Measurements from ENCODE around the gene C19orf81. TPM values are rescaled to one million over a fixed set of nuclear protein-coding genes. Genes with fewer than 3 reads are reported as not detected.

The C19orf81 gene
- total RNA-seq, 1 experiment from 2014 or later, result 14.5 TPM

GRCh38 chr19:50663482-50663790, 14.2 kb downstream of the C19orf81 start:
- Histone ChIP-seq H3K27ac (ENCODE audit: low read depth, low read length) (no peak overlapping the region), H2AFZ (ENCODE audit: low read depth, low read length, poor library complexity, severe bottlenecking) (no peak overlapping the region), H3K27me3 (ENCODE audit: insufficient read depth, low read length) (no peaks in the 10 kb centered on the region), H3K4me3 (replicated peaks in 1 of 2; ENCODE audit: low read depth in 1 of 2, low read length in 2 of 2) (no peak overlapping the region), H3K9ac (ENCODE audit: low read length) (no peak overlapping the region), H3K79me2 (ENCODE audit: insufficient read depth, low read length) (no peaks in the 10 kb centered on the region), H3K9me3 (ENCODE audit: control insufficient read depth in 1 of 2, insufficient read depth in 1 of 2, low read depth in 1 of 2, low read length in 2 of 2) (no peaks in the 10 kb centered on the region), H3K9me2 (ENCODE audit: insufficient read depth) (no peaks in the 10 kb centered on the region), H3K4me1 (ENCODE audit: control insufficient read depth in 1 of 2, insufficient read depth in 2 of 2, low read length in 2 of 2) (peaks cover 0 to 9% of the 10 kb centered on the region in 2 experiments; a peak in 3 of 4 replicates), H3K4me2 (ENCODE audit: low read length) (no peak overlapping the region), H4K20me1 (ENCODE audit: insufficient read depth) (no peaks in the 10 kb centered on the region), H3K36me3 (ENCODE audit: control insufficient read depth in 1 of 2, insufficient read depth in 2 of 2, low read length in 2 of 2) (no peaks in the 10 kb centered on the region)
- peak; percentile 54 for ATAC-seq
- DNase-seq (ENCODE audit: low read depth, low spot score), result no peak
- ChIA-PET POLR2A (no interaction called here), CTCF (no interaction called here), RAD21 (ENCODE audit: low non-redundant PET in 1 of 2, low total read pairs in 2 of 2, uncharacterized antibody in 2 of 2, unreplicated experiment in 2 of 2) (no interaction called here)
- intact Hi-C loops (cut with micrococcal nuclease), result no loop called here
- TF ChIP-seq CEBPB (IDR thresholded peaks at IDR 0.05; ENCODE audit: low read depth) (no peak), SIN3A (IDR thresholded peaks at IDR 0.05; ENCODE audit: low read depth) (no peak), EZH2phosphoT487 (IDR thresholded peaks at IDR 0.05; ENCODE audit: borderline replicate concordance) (no peak), RAD21 (IDR thresholded peaks at IDR 0.05; ENCODE audit: low read depth) (0 out of 2 replicates have a peak, but pooled peaks have one; percentile 19), ATF3 (IDR thresholded peaks at IDR 0.05) (no peak), YY1 (IDR thresholded peaks at IDR 0.05; ENCODE audit: extremely low read depth, insufficient replicate concordance, low read depth, low read length) (no peak), ZFX (IDR thresholded peaks at IDR 0.05) (no peak), SP1 (IDR thresholded peaks at IDR 0.05; ENCODE audit: low read depth) (no peak), EGR1 (IDR thresholded peaks at IDR 0.05; ENCODE audit: low read depth) (no peak)
- TF ChIP-seq, protein P1, sequence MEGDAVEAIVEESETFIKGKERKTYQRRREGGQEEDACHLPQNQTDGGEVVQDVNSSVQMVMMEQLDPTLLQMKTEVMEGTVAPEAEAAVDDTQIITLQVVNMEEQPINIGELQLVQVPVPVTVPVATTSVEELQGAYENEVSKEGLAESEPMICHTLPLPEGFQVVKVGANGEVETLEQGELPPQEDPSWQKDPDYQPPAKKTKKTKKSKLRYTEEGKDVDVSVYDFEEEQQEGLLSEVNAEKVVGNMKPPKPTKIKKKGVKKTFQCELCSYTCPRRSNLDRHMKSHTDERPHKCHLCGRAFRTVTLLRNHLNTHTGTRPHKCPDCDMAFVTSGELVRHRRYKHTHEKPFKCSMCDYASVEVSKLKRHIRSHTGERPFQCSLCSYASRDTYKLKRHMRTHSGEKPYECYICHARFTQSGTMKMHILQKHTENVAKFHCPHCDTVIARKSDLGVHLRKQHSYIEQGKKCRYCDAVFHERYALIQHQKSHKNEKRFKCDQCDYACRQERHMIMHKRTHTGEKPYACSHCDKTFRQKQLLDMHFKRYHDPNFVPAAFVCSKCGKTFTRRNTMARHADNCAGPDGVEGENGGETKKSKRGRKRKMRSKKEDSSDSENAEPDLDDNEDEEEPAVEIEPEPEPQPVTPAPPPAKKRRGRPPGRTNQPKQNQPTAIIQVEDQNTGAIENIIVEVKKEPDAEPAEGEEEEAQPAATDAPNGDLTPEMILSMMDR (IDR thresholded peaks at IDR 0.05 in 2 of 3, conservative IDR thresholded peaks at IDR 0.05 in 1 of 3; ENCODE audit: borderline replicate concordance in 1 of 3, insufficient read depth in 1 of 3, low read depth in 2 of 3, low read length in 2 of 3), result peak in 2 of 3 experiments; percentile 47 to 48; a peak in 4 of 6 replicates
- BruUV-seq (replicated peaks), result no TSS peak

Data from HCT116 (cell line).